ENCODE measurements around the gene PLPP1.

PLPP1 gene

DNA sequence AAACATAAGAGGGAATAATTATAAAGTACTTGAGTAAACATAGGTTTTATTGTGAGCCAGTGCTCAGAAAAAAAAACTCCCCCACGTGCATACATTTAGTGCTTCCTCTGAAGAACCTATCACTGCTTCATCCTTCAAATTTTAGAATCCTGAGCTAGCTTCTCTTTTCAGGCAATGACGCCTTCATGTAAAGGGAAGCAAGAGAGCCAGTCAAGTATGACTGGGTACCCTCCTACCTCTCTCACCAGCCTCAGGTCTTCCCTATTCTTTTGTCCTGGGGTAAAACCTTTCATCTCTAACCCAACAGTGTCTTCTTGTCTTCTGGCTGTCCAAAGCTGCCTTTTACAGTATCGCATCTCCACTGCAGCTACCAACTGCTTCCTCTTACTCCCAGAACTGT is 32.0 kb downstream of the PLPP1 start:
- DNase-seq: no peak

DNA sequence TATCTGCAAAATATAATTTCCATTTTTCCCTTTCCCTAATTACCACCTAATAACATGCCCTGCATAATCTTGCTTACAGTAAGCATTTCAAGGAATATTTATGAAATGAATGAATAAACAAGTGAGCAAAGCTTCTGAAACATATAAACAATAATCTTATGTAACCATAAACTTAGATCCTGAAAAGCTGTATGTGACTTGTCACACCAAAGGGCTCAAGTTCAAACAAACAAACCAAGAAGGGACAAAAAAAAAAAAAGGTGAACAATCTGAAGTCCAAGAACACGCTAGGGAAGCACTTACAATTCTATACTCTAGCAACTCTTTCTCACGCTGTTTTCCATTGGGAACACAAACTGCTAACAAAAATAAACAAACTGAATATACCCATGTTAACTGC is 36.3 kb downstream of the PLPP1 start:
- no peak for DNase-seq

DNA sequence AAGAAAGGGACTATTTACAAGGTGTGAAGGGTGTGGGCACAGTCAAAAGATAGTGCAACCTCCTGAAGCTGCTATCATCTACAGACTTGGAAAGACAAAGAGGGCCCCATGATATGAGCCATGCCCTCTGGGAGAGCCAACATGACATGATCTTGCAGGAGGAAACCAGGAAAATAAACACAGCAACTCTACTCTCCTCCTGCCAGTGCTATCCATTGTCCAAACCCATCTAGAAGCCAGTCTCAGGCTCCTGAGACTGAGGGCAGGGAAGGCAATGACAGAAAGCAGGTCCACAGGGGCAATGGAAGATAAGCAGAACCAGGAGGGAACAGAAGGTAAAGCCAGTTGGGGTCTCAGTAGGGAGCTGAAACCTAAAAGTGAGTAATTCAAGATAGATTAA is 37.1 kb downstream of the PLPP1 start:
- no peak for DNase-seq

DNA sequence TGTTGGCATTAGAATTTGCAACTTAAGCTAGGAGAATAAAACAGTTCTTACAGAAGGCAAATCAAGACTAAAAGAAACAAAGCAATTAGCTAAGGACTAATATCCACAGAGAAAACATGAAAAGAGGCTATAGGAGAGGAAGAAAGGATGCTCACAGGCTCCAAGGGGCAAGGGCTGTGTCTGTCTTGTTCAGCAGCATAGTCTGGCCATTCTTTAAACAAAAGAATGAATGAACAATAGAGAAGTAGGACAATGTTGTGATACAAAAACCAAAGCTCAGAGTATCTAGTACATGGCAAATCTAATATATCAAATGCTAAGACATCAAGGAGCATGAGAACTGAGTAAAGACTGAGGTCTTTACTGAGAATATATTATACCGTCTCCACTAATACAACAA is 39.5 kb downstream of the PLPP1 start:
- DNase-seq: no peak

DNA sequence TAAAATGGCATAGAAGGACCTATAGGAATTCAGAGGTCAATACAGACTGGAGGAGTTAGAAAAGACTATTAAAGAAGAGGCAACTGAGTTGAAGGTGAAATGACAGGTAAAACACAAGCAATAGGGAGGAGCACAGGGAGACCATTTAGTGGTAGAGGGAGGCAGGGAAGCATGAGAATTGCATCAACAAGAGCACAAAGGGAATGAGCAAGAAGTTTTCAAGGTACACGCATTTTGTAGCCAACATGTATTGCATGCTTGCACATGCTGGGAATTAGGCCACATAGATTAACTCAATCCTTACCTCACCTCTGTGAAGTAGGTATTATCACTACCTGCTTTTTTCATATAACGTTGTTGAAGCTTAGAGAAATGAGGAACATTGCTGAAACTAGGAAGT is 42.3 kb downstream of the PLPP1 start:
- no peak for DNase-seq

DNA sequence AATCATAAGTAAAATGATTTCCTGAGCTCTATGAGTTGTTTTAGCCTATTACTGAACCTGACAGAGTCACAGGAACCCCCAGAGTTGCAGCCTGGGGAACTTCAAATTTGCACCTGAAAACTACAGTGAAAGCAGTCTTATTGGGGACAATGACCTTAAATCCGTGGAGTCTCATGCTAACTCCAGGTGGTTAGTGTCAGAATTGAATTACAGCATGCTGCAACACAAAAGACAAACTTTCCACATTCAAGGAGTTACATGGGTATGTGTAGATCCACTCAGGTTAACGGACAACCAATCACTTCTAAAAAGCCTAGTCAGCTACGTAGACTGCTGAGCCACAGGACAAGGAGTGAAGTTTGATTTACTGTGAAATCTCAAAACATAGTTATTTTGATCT is 49.7 kb downstream of the PLPP1 start:
- no peak for DNase-seq

DNA sequence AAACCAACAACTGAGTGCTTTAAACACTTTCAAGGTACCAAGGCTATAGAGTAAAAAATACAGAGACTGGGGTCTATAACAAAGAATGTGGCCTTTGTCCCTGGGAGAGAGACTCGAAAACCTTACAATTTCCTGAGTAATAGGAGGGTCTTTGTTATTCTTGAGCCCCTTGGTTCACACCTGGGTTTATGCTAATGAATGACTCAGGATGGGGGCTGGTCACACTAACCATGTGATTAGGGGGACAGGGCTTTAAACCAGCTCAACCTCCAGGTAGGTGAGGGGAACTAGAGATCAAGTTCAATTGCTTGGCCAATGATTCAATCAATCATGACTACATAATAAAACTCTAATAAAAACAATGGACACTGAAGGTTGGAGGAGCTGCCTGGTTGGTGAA is 50.2 kb downstream of the PLPP1 start:
- no peak for DNase-seq

DNA sequence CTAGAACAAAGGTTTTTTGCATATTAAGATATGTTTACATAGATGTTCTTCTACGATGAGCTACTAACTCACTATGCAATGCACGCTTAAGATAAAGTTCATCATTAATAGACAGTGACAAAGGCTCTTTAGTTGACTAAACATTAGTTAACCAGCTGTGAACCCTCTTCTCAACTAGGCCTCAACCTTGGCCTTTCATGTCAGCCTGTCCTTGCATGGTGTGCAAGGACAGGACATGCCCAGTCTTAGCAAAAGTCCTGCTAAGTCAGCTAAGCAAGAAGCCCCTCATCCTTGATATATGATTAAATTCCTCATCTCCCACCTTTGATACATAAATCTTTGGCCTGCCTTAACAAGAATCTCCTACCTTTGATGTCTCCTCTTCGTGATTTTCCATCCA is 50.9 kb downstream of the PLPP1 start:
- no peak for DNase-seq

DNA sequence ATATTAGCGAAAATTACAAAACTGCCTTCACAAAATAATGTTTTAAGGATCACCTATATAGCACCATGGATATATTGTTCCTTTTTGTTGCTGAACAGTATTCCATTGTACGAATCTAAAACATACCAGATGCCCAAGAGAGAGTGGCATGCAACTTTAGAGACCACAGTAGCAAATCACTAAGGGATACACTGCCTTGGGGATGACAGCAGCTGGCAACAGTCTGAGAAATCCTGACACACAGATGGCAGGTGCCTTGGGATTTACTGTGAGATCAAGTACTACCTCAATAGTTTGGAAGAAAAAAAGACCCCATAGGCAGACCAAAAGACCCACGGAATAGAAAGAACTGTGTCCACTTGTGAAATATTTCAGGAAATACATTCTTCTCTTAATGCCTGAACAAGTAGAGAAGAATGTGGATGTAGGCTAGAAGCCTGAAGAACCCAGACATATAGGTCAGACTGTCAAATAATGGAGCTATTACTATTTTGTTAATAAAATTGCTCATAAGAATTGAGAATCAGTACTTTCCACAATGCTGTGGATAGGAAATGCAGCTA is 53.4 kb downstream of the PLPP1 start:
- DNase-seq: no peak

DNA sequence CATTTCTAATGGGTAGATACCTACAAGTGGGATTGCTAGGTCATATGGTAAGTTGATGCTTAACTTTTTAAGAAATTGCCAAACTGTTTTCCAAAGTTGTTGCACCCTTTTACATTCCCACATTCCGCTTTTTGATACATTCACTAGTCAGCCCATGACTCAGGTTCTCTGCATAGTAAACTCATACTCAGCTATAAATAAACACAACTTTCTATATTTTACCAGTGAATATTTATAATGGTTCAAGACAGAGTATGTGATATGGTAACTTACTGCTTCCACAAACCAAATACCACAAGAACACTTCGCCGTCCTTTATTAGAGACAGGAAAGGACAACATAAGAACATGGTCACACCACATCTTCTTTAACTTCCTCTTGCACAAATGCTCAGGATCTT is 54.0 kb downstream of the PLPP1 start:
- DNase-seq: no peak

DNA sequence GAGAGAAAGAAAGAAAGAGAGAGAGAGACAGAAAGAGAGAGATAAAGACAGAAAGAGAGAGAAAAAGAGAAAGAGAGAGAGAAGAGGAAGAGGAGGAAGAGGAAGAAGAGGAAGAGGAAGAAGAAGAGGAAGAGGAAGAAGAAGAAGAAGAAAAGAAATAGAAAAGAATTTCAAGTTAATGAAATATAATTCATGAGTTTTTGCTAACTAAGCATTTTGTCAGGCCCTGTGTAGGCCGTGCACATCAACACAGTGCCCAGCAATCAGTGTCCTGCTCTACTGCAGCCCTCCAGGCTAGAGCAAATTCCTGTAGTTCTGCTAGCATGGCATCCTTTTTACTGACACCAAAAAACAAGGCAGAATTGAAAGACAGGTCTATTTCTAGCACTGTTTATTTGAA is 62.1 kb downstream of the PLPP1 start:
- DNase-seq: no peak

DNA sequence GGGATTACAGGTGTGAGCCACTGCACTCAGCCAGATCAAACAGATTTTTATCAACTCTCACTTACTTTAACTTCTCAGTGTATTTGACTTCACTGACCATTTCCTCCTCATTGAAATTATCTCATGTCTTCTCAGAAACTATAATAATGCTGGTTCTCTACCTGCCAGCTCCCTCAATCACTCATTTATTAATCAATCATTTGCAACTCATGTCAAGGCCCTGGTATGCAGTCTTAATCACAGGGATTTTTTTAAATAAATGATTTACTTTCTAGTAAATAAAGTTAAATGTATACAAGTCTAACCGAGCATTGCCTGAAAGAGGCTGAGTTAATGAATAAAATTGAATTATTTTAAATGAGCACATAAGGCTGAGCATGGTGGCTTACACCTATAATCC is 63.3 kb downstream of the PLPP1 start:
- DNase-seq: no peak

DNA sequence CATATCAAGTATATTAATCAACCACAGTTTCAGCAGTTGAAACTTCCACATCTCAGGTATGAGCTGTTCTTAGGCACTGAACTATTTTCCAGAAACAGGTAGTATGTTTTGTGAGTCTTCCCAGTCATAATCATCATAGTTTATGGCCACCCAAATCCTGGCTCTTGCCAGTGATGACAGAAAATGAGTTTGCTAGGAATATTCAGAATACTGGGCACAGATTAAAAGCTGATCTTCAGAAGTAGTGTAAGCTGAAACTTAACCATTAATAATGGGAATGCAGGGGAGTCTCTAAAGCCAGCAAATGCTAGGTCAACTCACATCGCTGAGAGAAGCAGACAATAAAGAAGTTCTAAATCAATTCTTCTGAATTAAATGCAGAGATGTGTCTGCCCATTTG is 64.5 kb downstream of the PLPP1 start:
- no peak for DNase-seq

DNA sequence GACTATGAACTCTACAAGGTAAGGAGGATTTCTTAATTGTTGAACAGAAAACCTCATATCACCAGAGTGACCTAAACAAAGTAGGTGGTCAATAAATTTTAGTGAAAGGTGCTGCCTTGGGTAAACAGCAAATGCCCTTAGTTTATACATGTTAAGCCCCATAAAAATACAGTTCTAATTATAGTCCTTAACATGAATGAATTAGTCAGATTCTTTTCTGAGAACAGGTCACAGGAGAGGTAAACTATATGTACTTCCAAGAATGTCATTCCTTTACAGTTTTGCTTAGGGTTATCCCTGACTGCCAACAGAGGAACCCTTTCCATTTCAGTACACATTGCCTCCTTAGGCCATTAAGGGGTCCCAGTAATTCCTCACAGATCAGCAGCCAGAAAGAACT is 64.9 kb downstream of the PLPP1 start:
- no peak for DNase-seq

DNA sequence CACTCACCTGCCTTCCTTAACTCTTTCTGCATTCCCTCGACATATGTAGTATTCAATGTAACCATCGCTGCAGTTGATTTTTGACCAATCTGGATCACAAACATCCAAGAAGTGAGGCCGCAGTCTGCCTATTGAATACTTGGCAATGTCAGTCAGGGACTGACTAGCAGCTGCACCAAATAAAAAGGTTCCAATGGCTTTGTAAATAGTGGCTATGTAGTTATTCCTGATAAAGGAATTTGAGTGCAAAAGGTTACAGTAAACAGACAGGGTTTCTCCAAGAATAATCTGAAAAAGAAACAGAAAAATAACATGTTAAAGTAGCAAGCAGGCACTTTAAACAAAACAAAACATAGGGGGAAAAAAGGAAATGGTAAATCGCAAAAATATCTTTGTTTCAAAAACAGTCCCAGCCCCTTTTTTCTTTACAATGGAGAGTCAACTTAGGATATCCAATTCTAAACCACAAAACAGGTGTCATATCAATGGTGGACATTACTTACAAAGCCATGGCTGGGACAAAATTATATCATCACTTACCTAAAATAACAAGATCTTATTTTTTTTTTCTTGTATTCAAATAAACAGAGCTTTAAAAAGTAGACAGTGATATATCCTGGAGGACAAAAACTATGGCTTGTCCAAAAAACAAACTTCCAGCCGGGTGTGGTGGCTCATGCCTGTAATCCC is 66.8 kb downstream of the PLPP1 start:
- no peak for DNase-seq

DNA sequence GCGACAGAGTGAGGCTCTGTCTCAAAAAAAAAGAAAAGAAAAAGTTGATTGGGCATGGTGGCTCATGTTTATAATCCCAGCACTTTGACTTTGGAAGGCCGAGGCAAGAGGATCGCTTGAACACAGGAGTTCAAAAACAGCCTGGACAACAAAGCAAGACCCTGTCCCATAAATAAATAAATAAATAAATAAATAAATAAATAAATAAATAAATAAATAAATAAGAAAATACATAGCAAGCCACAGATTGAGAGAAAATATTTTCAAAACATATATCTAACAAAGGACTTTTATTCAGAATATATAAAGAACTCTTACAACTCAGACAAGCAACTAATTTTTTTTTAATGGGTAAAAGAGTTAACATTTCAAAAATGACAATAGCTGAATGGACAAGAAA is 71.2 kb downstream of the PLPP1 start:
- DNase-seq: no peak

DNA sequence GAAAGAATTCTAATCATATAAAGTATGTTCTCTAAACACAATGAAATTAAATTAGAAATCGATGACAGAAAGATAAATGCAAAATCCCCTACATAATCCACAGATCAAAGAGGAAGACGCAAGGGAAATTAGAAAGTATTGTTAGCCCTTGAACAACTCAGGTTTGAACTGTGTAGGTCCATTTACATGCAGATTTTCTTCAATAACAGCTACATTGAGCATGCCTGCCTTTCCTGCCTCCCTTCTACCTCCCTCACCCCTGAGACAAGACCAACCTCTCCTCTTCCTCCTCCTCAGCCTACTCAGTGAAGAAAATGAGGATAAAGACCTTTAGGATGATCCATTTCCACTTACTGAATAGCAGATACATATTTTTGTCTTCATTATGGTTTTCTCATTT is 75.2 kb downstream of the PLPP1 start:
- DNase-seq: no peak

DNA sequence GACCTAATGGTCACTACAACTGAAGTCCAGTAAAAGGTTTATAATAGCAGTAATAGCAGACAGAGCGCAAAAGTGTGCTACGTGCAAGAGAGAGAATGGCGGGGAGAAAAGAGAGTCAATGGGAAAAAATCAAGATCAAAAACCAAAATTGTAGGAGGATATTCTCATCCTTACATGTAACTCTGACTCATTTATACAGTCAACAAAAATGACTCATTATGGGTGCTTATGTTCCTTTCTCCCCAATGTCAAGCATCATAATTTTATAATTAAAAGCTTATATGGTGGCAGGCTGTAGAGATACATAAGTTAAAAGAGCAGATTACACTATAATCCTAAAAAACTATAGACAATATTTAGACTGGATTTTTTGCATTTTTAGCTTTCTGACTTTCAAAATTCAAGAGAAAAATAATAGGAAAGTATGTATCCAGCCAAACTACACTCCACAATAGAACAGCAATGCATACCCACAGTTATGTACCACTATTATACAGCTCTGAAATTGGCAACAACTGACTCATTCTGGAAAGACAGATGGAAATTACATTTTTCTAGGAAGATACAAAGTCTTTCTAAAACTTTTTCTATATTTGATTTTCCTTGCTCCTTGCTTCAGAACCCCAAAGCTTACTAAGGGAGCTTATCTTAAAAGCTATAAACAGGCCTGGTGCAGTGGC is 78.4 kb downstream of the PLPP1 start:
- DNase-seq: no peak

DNA sequence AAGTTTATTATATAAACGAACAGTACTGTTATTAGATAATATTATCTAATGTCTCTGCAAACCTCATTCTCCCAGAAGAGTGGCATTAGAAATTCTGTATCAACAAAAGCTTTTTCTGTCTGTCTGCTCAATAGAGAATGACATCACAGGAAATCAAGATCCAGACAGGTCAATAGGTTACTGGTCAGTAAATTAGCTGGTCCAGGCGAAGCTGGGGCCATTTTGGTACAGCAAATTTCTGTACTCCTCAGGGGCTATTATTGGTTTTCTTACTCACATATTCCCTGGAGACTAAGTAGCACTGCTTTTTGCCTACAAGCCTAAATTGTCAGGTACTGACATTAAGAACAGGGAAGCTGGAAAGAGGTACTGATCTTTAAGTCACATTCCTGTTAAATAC is 80.5 kb downstream of the PLPP1 start:
- DNase-seq: no peak

DNA sequence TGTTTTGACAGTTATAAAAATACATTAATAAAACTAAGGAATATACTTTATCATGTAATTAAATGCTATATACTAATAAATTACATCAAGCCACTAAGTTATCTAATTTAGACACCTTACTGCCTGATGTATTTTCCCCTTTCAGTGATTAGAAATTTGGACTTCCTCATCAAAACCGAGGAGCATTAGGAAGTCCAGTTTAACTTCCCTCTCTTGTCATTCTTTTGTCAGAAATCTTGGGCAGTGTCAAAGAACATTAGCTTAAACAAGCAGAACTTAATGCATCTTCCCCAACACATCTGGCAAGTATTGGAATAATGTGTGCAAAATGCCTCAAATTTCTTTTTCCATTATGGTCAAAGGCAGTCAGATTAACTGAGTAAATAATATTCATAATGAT is 81.6 kb downstream of the PLPP1 start:
- DNase-seq: no peak

DNA sequence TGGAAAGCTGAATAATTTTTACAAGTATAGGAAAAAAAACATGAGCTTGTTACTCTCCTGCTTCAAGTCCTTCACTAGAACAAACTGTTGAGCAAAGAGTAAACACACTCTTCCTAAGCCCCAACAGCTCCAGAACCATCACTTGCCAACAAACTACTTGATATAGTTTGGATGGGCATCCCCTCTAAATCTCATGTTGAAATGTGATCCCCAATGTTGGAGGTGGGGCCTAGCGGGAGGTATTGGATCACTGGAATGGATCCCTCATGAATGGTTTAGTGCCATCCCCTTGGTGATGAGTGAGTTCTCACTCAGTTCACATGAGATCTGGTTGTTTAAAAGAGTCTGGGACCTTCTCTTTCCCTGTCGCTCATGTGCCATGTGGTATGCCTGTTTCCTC is 82.8 kb downstream of the PLPP1 start:
- no peak for DNase-seq

DNA sequence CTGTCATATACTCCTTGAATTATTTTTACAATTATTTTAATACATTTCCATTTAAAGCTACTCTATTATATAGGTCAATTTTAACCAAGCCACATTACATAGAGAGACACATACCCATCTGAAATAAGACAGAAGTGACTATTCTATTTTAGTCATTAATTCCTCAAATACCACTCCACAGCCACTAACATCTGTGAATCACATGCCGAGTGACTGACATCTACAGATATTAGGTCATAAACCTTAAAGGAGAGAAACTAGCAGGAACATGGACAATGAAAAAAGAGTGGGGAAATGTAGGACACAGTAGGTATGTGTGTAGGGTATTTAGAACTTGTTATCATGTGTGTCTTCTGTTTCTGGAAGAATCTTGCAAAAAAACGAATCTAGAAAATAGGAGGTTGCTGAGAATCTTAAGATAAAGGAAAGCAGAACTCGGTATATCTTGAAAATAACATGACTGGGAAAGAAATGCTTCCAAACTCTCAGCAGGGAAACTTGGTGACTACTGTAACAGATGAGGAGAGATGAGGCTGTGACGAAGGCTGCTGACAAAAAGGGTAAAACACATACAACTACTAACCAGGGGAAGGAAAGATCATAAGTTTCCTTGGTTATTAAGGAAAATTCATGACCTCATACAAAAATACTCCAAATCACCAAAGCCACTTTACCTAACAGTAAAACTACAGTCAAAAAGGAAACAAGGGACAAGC is 84.6 kb downstream of the PLPP1 start:
- no peak for DNase-seq

DNA sequence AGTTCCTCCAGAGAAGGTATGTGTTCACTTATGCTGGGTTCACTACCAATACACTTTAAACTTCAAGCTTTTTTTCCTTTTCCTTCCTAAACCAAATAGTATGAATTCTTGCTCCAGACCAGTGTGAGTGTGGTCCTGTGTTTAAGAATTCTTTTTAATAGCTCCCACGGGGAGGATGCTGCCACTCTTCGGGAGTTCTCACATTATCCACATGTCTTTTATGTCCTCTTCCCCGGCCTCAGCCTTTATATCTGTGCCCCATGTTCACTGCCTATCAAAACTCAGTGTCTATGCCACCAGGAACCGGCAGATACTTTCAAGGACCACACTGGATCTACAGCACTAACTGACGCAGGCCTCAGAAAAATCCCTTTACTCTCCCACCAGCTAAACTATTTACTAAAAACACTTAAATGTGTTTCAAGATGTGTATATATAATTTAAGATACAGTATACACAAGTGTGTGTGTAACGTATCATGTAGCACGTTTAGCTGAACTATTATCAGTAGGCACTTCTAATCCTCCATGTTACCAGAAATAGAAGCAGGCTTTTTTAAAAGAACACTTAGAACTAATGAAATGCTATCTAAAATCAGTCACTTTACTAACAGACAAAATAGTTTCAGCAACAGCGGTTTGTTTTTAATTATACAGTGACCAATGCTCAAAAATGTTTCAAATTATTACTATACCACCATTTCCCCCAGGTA is 88.0 kb downstream of the PLPP1 start:
- DNase-seq: no peak

DNA sequence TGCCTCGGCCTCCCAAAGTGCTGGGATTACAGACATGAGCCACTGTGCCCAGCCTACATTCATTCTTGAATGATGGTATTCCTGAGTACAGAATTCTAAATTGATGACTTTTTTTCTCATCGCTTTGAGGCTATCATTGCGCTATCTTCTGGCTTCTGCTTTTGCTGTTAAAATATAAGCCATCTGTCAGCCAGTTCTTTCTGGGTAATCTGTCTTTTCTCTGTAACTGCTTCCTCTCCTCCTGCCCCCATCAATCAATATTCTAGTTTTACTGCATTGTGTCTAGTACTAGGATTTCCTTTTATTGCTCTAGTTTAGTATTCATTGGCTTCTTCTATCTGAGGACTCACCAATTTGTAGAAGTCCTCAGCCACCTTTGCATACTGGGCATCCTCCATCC is 89.0 kb downstream of the PLPP1 start:
- DNase-seq: no peak

Data from CD4-positive, alpha-beta T cell treated with Interleukin-4 for 1 hour (primary cell).